Keratinocyte (primary cell): Measurements from ENCODE around the gene PDE8A. TPM values are rescaled to one million over a fixed set of nuclear protein-coding genes. Genes with fewer than 3 reads are reported as not detected.

ENCODE experiments used
- DNase-seq: peaks from one replicate; pipeline ENCODE4 v3.0.0-alpha.2; 2011; ENCODE audit warnings: low read depth, missing footprints, low spot score
- FAIRE-seq: peaks from 2 replicates; lab custom pipeline; 2011; peaks lifted over from hg19 to GRCh38; lab: Jason Lieb, UNC
- H2AFZ ChIP-seq: 2 replicates; pipeline ENCODE4 v1.6.0; 2012; ENCODE audit warnings: low read length, control low read depth, inconsistent platforms; ENCODE audit not compliant: control insufficient read depth
- H3K27ac ChIP-seq: 2 replicates; pipeline ENCODE4 v1.5.1; 2011; ENCODE audit warnings: low read length; ENCODE audit not compliant: control insufficient read depth, insufficient read depth
- H3K27me3 ChIP-seq: 3 replicates; pipeline ENCODE4 v1.6.0; 2011; ENCODE audit warnings: low read length; ENCODE audit not compliant: control insufficient read depth, insufficient read depth; ENCODE audit errors: extremely low read depth
- H3K36me3 ChIP-seq, 2 experiments: 2 replicates in 1 of 2; 3 replicates in 1 of 2; pipeline ENCODE4 v1.5.1; 2011; ENCODE audit warnings: low read length in 2 of 2, mild to moderate bottlenecking in 1 of 2; ENCODE audit not compliant: control insufficient read depth in 2 of 2, insufficient read depth in 2 of 2; ENCODE audit errors: extremely low read depth in 1 of 2
- H3K4me1 ChIP-seq: 3 replicates; pipeline ENCODE4 v1.5.1; 2011; ENCODE audit warnings: low read length; ENCODE audit not compliant: control insufficient read depth, insufficient read depth; ENCODE audit errors: extremely low read depth
- H3K4me2 ChIP-seq: 3 replicates; pipeline ENCODE4 v1.6.0; 2011; ENCODE audit warnings: low read depth, low read length; ENCODE audit not compliant: control insufficient read depth, insufficient read depth; ENCODE audit errors: extremely low read depth
- H3K4me3 ChIP-seq, 3 experiments: fragments of 200-600 bp in 1 of 3; sonication (generic) in 1 of 3; 2 replicates in 2 of 3; 3 replicates in 1 of 3; pipeline ENCODE4 v1.5.1; 2011 to 2016; ENCODE audit warnings: low read length in 3 of 3, mild to moderate bottlenecking in 3 of 3, control low read depth in 2 of 3, inconsistent platforms in 1 of 3, low read depth in 1 of 3, mixed read lengths in 1 of 3, mixed run types in 1 of 3, moderate library complexity in 1 of 3; ENCODE audit not compliant: control insufficient read depth in 2 of 3, insufficient read depth in 2 of 3; ENCODE audit errors: extremely low read depth in 1 of 3
- H3K79me2 ChIP-seq: 2 replicates; pipeline ENCODE4 v1.6.0; 2012; ENCODE audit warnings: low read length; ENCODE audit not compliant: control insufficient read depth, insufficient read depth
- H3K9ac ChIP-seq: 3 replicates; pipeline ENCODE4 v1.6.0; 2011; ENCODE audit warnings: low read length; ENCODE audit not compliant: control insufficient read depth, insufficient read depth; ENCODE audit errors: extremely low read depth
- H3K9me1 ChIP-seq: 3 replicates; pipeline ENCODE4 v1.6.0; 2011; ENCODE audit warnings: low read length; ENCODE audit not compliant: control insufficient read depth, insufficient read depth; ENCODE audit errors: extremely low read depth
- H3K9me3 ChIP-seq: 2 replicates; pipeline ENCODE4 v1.5.1; 2012; ENCODE audit warnings: low read depth, low read length; ENCODE audit not compliant: control insufficient read depth
- H4K20me1 ChIP-seq: 3 replicates; pipeline ENCODE4 v1.6.0; 2011; ENCODE audit warnings: low read length; ENCODE audit not compliant: control insufficient read depth, insufficient read depth; ENCODE audit errors: extremely low read depth
- CTCF ChIP-seq, 3 experiments: IDR thresholded peaks in 1 of 3; conservative IDR thresholded peaks in 1 of 3; optimal IDR thresholded peaks in 1 of 3; 2 replicates in 2 of 3; 3 replicates in 1 of 3; pipeline versions ENCODE3 to v1.5.1; 2011; ENCODE audit warnings: low read length in 3 of 3, mild to moderate bottlenecking in 3 of 3, moderate library complexity in 2 of 3, control low read depth in 1 of 3, inconsistent platforms in 1 of 3; ENCODE audit not compliant: insufficient read depth in 2 of 3; ENCODE audit errors: extremely low read depth in 1 of 3
- EZH2 ChIP-seq: IDR thresholded peaks from one replicate; pipeline ENCODE4 v1.6.1; 2012; ENCODE audit warnings: inconsistent platforms, mild to moderate bottlenecking, low read length, moderate library complexity
- dilution Hi-C: fragments of 300-500 bp; cut with MboI; formaldehyde crosslinking; loops from one replicate; pipeline ENCODE4 v1.7.0; 2020; ENCODE audit warnings: low sequenced_read_pairs; ENCODE audit not compliant: extremely low pct_ligation_motif_present
- polyA plus RNA-seq, 5 experiments: library from polyadenylated mRNA; depleted of rRNA in 3 of 5; stranded (reverse) in 3 of 5; stranded (forward) in 1 of 5; unstranded in 1 of 5; fragments of >200 nt; gene quantifications; 1 replicate in 1 of 5; 2 replicates in 3 of 5; 3 replicates in 1 of 5; pipeline versions ENCODE4 v1.2.1 to v1.2.3, GENCODE V29; 2011 to 2012; ENCODE audit warnings: missing spikeins in 2 of 5, low read depth in 1 of 5, low replicate concordance in 1 of 5

The PDE8A gene
- polyA plus RNA-seq, 1 donor (not counting 4 experiments of a cell fraction or from before 2014, with no cell fraction given), result 24.1 TPM

GRCh38 chr15:84973492-84974460, 7.9 kb upstream of the PDE8A start:
- DNase-seq (no peak), FAIRE-seq (no peak)
- TF ChIP-seq EZH2 (no peak), CTCF (optimal IDR thresholded peaks at IDR 0.05 in 1 of 3, IDR thresholded peaks at IDR 0.05 in 1 of 3, conservative IDR thresholded peaks at IDR 0.05 in 1 of 3; ENCODE audit: extremely low read depth in 1 of 3, insufficient read depth in 2 of 3, low read length in 3 of 3) (no peak)
- Histone ChIP-seq H3K9me3 (no peaks in the 10 kb centered on the region), H3K36me3 (no peaks in the 10 kb centered on the region), H3K4me1 (no peaks in the 10 kb centered on the region), H3K9ac (no peak overlapping the region), H3K27me3 (peaks cover 3% of the 10 kb centered on the region), H3K9me1 (no peaks in the 10 kb centered on the region), H2AFZ (no peak overlapping the region), H3K79me2 (no peaks in the 10 kb centered on the region), H3K27ac (no peak overlapping the region), H3K4me3 (no peak overlapping the region), H4K20me1 (no peaks in the 10 kb centered on the region), H3K4me2 (no peak overlapping the region)
- dilution Hi-C loops, result no loop called here

- FAIRE-seq (no peak), DNase-seq (no peak)
- Histone ChIP-seq H3K27me3 (peaks cover 3% of the 10 kb centered on the region), H3K4me3 (no peak overlapping the region), H3K36me3 (no peaks in the 10 kb centered on the region), H3K4me2 (no peak overlapping the region), H3K9ac (no peak overlapping the region), H2AFZ (no peak overlapping the region), H3K9me1 (no peaks in the 10 kb centered on the region), H4K20me1 (no peaks in the 10 kb centered on the region), H3K79me2 (no peaks in the 10 kb centered on the region), H3K4me1 (peaks cover 5% of the 10 kb centered on the region), H3K27ac (no peak overlapping the region), H3K9me3 (no peaks in the 10 kb centered on the region)
- TF ChIP-seq CTCF (optimal IDR thresholded peaks at IDR 0.05 in 1 of 3, IDR thresholded peaks at IDR 0.05 in 1 of 3, conservative IDR thresholded peaks at IDR 0.05 in 1 of 3; ENCODE audit: extremely low read depth in 1 of 3, insufficient read depth in 2 of 3, low read length in 3 of 3), result no peak
- no peak for TF ChIP-seq EZH2
- dilution Hi-C loops, result no loop called here
These were observed 5.7 kb upstream of the PDE8A start for GRCh38 chr15:84975871-84976351.
